Breast epithelium (tissue), 4 donors: ENCODE data around the gene GMDS. TPM values are rescaled to one million over a fixed set of nuclear protein-coding genes. Genes with fewer than 3 reads are reported as not detected.

Experiments
- DNase-seq, 2 donors: peaks; one replicate each; pipeline ENCODE4 v3.0.0-alpha.2; 2019; ENCODE audit warnings: low spot score in 2 of 2
- H3K27ac ChIP-seq, 2 donors: fragments of 200-600 bp; sonication (generic) in 1 of 2; one replicate each; pipeline ENCODE4 v1.5.1; 2016 to 2019; ENCODE audit warnings: mild to moderate bottlenecking in 1 of 2
- H3K27me3 ChIP-seq, 2 donors: fragments of 200-600 bp; sonication (generic) in 1 of 2; one replicate each; pipeline versions ENCODE4 v1.5.1 to v1.6.0; 2017 to 2019; ENCODE audit warnings: control low read depth in 1 of 2, mild to moderate bottlenecking in 1 of 2
- H3K36me3 ChIP-seq: fragments of 200-600 bp; one replicate; pipeline ENCODE4 v1.5.1; 2019
- H3K4me1 ChIP-seq, 2 donors: fragments of 200-600 bp; sonication (generic); one replicate each; pipeline ENCODE4 v1.5.1; 2016 to 2019; ENCODE audit warnings: control low read depth in 1 of 2
- H3K4me3 ChIP-seq, 3 donors: fragments of 200-600 bp; sonication (generic); 1 replicate in 2 of 3; 2 replicates in 1 of 3; pipeline ENCODE4 v1.5.1; 2016 to 2019; ENCODE audit warnings: mild to moderate bottlenecking in 3 of 3, moderate library complexity in 2 of 3
- H3K9me3 ChIP-seq, 2 donors: fragments of 200-600 bp; sonication (generic) in 1 of 2; one replicate each; pipeline ENCODE4 v1.5.1; 2016 to 2019; ENCODE audit warnings: control low read depth in 1 of 2
- POLR2A ChIP-seq: fragments of 450-650 bp; IDR thresholded peaks from one replicate; pipeline ENCODE4 v1.6.1; 2016; ENCODE audit warnings: antibody characterized with exemption, mild to moderate bottlenecking, moderate library complexity
- POLR2AphosphoS5 ChIP-seq, 3 donors: sonication (generic); formaldehyde crosslinking; IDR thresholded peaks; one replicate each; pipeline ENCODE4 v1.6.1; 2017; ENCODE audit warnings: antibody characterized with exemption in 3 of 3
- intact Hi-C: fragments of 100-400 bp; cut with DNase I; formaldehyde crosslinking; loops from one replicate; pipeline ENCODE4 v1.15.1; 2023; ENCODE audit warnings: low total_unique reads
- total RNA-seq, 3 donors: library from RNA; depleted of rRNA; stranded (reverse); fragments of >200 nt; gene quantifications; one replicate each; pipeline ENCODE4 v1.1.0, GENCODE V29; 2016
- TF ChIP-seq, protein P1 (sequence below), 3 donors: fragments of 450-650 bp; IDR thresholded peaks; one replicate each; pipeline ENCODE4 v1.5.1; 2016 to 2017; ENCODE audit warnings: antibody characterized with exemption in 3 of 3, mild to moderate bottlenecking in 3 of 3, moderate library complexity in 3 of 3

The GMDS gene
- total RNA-seq, 3 donors from 2014 or later, result 7.5 to 29.2 (median 17.0) TPM

DNA sequence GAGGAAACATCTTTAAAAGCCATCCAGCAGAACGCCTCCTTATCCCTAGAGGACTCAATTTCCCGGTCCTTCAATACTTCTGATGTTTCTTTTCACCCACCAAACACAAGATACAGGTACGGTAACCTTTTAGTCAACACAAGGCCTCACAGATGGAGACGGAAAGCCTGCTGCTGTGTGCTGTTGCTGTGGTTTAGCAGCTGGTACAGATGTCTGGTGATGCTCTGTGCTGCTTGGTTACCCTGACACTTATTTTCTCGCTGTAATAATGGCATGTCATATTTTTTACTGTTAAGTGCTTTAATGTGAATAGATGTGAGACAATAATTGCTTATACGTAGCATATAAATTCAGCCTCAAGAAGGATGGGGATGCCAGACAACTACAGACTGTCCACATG, 25.3 kb downstream of the GMDS start:
- TF ChIP-seq POLR2AphosphoS5 (IDR thresholded peaks at IDR 0.05), result no peak
- TF ChIP-seq, protein P1, sequence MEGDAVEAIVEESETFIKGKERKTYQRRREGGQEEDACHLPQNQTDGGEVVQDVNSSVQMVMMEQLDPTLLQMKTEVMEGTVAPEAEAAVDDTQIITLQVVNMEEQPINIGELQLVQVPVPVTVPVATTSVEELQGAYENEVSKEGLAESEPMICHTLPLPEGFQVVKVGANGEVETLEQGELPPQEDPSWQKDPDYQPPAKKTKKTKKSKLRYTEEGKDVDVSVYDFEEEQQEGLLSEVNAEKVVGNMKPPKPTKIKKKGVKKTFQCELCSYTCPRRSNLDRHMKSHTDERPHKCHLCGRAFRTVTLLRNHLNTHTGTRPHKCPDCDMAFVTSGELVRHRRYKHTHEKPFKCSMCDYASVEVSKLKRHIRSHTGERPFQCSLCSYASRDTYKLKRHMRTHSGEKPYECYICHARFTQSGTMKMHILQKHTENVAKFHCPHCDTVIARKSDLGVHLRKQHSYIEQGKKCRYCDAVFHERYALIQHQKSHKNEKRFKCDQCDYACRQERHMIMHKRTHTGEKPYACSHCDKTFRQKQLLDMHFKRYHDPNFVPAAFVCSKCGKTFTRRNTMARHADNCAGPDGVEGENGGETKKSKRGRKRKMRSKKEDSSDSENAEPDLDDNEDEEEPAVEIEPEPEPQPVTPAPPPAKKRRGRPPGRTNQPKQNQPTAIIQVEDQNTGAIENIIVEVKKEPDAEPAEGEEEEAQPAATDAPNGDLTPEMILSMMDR (IDR thresholded peaks at IDR 0.05), result no peak
- no peak for TF ChIP-seq POLR2A
- DNase-seq, result no peak
- H3K36me3 ChIP-seq, result no peaks in the 10 kb centered on the region
- H3K27ac ChIP-seq, result no peak overlapping the region
- no peak overlapping the region for H3K4me3 ChIP-seq
- no peaks in the 10 kb centered on the region for H3K27me3 ChIP-seq
- H3K4me1 ChIP-seq, result peaks cover 0 to 6% of the 10 kb centered on the region in 2 donors
- intact Hi-C loops, result no loop called here
- no peaks in the 10 kb centered on the region for H3K9me3 ChIP-seq

DNA sequence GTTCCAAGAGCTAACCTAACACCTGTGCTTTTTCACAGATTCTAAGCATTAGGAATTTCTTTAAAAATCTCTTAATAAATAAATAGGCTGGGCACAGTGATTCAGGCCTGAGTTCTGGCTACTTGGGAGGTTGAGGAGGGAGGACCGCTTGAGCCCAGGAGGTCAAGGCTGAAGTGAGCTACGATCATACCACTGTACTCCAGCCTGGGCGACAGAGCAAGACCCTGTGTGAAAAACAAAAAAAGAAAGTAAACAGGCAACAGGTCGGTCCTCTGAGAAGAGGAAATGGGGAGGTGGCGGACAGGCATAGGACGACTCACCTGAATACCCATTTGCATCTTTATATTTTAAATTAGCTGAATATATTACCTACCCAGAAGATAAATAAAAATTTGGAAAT, 26.5 kb downstream of the GMDS start:
- no peak for DNase-seq
- H3K27ac ChIP-seq, result no peak overlapping the region
- no peaks in the 10 kb centered on the region for H3K9me3 ChIP-seq
- peaks cover 0 to 6% of the 10 kb centered on the region in 2 donors for H3K4me1 ChIP-seq
- TF ChIP-seq, protein P1 (IDR thresholded peaks at IDR 0.05), result no peak
- TF ChIP-seq POLR2A (no peak), POLR2AphosphoS5 (IDR thresholded peaks at IDR 0.05) (no peak)
- H3K36me3 ChIP-seq, result no peaks in the 10 kb centered on the region
- no peak overlapping the region for H3K4me3 ChIP-seq
- no peaks in the 10 kb centered on the region for H3K27me3 ChIP-seq
- intact Hi-C loops, result no loop called here

GRCh38 chr6:2216794-2217383, 28.5 kb downstream of the GMDS start:
- no peak for DNase-seq
- Histone ChIP-seq H3K9me3 (no peaks in the 10 kb centered on the region), H3K27me3 (no peaks in the 10 kb centered on the region), H3K4me3 (no peak overlapping the region), H3K4me1 (no peaks in the 10 kb centered on the region), H3K27ac (no peak overlapping the region), H3K36me3 (no peaks in the 10 kb centered on the region)
- no peak for TF ChIP-seq POLR2AphosphoS5 (IDR thresholded peaks at IDR 0.05)
- no peak for TF ChIP-seq POLR2A
- TF ChIP-seq, protein P1 (IDR thresholded peaks at IDR 0.05), result no peak
- intact Hi-C loops, result no loop called here

DNA sequence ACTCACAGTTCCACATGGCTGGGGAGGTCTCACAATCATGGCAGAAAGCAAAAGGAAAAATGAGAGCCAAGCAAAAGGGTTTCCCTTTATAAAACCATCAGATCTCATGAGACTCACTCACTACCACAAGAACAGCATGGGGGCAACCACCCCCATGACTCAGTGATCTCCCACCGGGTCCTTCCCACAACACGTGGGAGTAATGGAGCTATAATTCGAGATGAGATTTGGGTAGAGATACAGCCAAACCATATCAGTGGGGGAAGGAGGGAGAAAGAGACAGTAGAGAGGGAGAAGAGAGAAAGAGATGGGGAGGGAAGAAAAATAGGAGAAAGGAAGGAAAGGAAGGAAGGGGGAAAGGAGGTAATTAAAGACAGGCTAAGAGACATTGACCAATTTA, 30.1 kb downstream of the GMDS start:
- H3K4me3 ChIP-seq, result no peak overlapping the region
- no peak for TF ChIP-seq POLR2A
- no peak for TF ChIP-seq POLR2AphosphoS5 (IDR thresholded peaks at IDR 0.05)
- TF ChIP-seq, protein P1 (IDR thresholded peaks at IDR 0.05), result no peak
- H3K4me1 ChIP-seq, result no peaks in the 10 kb centered on the region
- no peak for DNase-seq
- H3K27ac ChIP-seq, result no peak overlapping the region
- no peaks in the 10 kb centered on the region for H3K36me3 ChIP-seq
- intact Hi-C loops, result no loop called here
- H3K9me3 ChIP-seq, result no peaks in the 10 kb centered on the region
- H3K27me3 ChIP-seq, result no peaks in the 10 kb centered on the region

- Histone ChIP-seq H3K27me3 (no peaks in the 10 kb centered on the region), H3K4me3 (no peak overlapping the region), H3K36me3 (no peaks in the 10 kb centered on the region), H3K9me3 (no peaks in the 10 kb centered on the region), H3K27ac (no peak overlapping the region), H3K4me1 (no peaks in the 10 kb centered on the region)
- TF ChIP-seq, protein P1 (IDR thresholded peaks at IDR 0.05), result no peak
- TF ChIP-seq POLR2A, result no peak
- no peak for TF ChIP-seq POLR2AphosphoS5 (IDR thresholded peaks at IDR 0.05)
- intact Hi-C loops, result no loop called here
- no peak for DNase-seq
Measured at GRCh38 chr6:2213086-2213485, 32.3 kb downstream of the GMDS start.
